H1 (cell line): ENCODE results near the gene GIPC2. TPM values are rescaled to one million over a fixed set of nuclear protein-coding genes. Genes with fewer than 3 reads are reported as not detected.

Experiments
- CTCF ChIA-PET: fragments of 300-600 bp; sonication (Branson Sonifier 250); formaldehyde crosslinking; loops from one replicate; lab custom pipeline; 2021; ENCODE audit not compliant: partially characterized antibody; lab: Charles Lee
- POLR2A ChIA-PET: fragments of 300-600 bp; sonication (Branson Sonifier 250); formaldehyde crosslinking; loops from one replicate; lab custom pipeline; 2021; ENCODE audit warnings: inconsistent platforms; ENCODE audit not compliant: partially characterized antibody; lab: Charles Lee
- DNase-seq, 2 experiments: peaks; one replicate each; pipeline versions ENCODE4 v3.0.0 to v3.0.0-alpha.2; 2010 to 2022; ENCODE audit warnings: low spot score in 2 of 2, low read depth in 1 of 2, mixed read lengths in 1 of 2
- FAIRE-seq: peaks from 2 replicates; lab custom pipeline; 2011; peaks lifted over from hg19 to GRCh38; lab: Jason Lieb, UNC
- H2AFZ ChIP-seq: 2 replicates; pipeline ENCODE4 v1.8.1; 2012; ENCODE audit warnings: low read length, inconsistent platforms
- H2AK5ac ChIP-seq: 2 replicates; pipeline ENCODE4 v1.6.1; 2013; ENCODE audit warnings: low read depth, low read length
- H2BK120ac ChIP-seq: replicated peaks from 2 replicates; pipeline ENCODE3; 2013; ENCODE audit warnings: low read depth, low read length, inconsistent platforms
- H2BK12ac ChIP-seq: 2 replicates; pipeline ENCODE4 v1.6.1; 2013; ENCODE audit warnings: low read depth, low read length
- H2BK15ac ChIP-seq: 2 replicates; pipeline ENCODE4 v1.6.1; 2013; ENCODE audit warnings: low read length
- H2BK20ac ChIP-seq: 2 replicates; pipeline ENCODE4 v1.6.1; 2013; ENCODE audit warnings: low read length
- H2BK5ac ChIP-seq: 2 replicates; pipeline ENCODE4 v1.6.1; 2013; ENCODE audit warnings: low read depth, low read length
- H3K14ac ChIP-seq: 2 replicates; pipeline ENCODE4 v1.6.1; 2013; ENCODE audit warnings: inconsistent platforms; ENCODE audit not compliant: insufficient read length
- H3K18ac ChIP-seq: 2 replicates; pipeline ENCODE4 v1.6.1; 2013; ENCODE audit warnings: low read length; ENCODE audit errors: extremely low read depth
- H3K23ac ChIP-seq: 2 replicates; pipeline ENCODE4 v1.6.1; 2013; ENCODE audit warnings: inconsistent platforms; ENCODE audit not compliant: insufficient read length
- H3K23me2 ChIP-seq: 2 replicates; pipeline ENCODE4 v1.6.1; 2013; ENCODE audit warnings: low read depth, low read length
- H3K27ac ChIP-seq: 2 replicates; pipeline ENCODE4 v1.6.1; 2011; ENCODE audit warnings: low read depth, low read length, inconsistent platforms
- H3K27me3 ChIP-seq, 4 experiments: replicated peaks in 1 of 4; 1 replicate in 1 of 4; 2 replicates in 3 of 4; pipeline versions ENCODE4 v1.6.1 to v1.8.1; 2011 to 2013; ENCODE audit warnings: low read length in 3 of 4, mild to moderate bottlenecking in 3 of 4, inconsistent platforms in 2 of 4, mixed read lengths in 2 of 4, moderate library complexity in 1 of 4; ENCODE audit not compliant: control insufficient read depth in 3 of 4, insufficient read depth in 3 of 4; ENCODE audit errors: extremely low read depth in 1 of 4
- H3K36me3 ChIP-seq, 4 experiments: 2 replicates each; pipeline versions ENCODE4 v1.6.1 to v1.8.1; 2011 to 2013; ENCODE audit warnings: mild to moderate bottlenecking in 4 of 4, low read length in 3 of 4, moderate library complexity in 2 of 4, control low read depth in 1 of 4, inconsistent platforms in 1 of 4; ENCODE audit not compliant: insufficient read depth in 4 of 4, control insufficient read depth in 2 of 4
- H3K4ac ChIP-seq: replicated peaks from 2 replicates; pipeline ENCODE3; 2013; ENCODE audit warnings: low read length, low read depth, mixed read lengths, inconsistent platforms; ENCODE audit not compliant: insufficient read length
- H3K4me1 ChIP-seq, 4 experiments: replicated peaks in 1 of 4; 1 replicate in 1 of 4; 2 replicates in 3 of 4; pipeline versions ENCODE4 v1.6.1 to v1.8.1; 2011 to 2013; ENCODE audit warnings: low read length in 3 of 4, inconsistent platforms in 2 of 4, mixed read lengths in 1 of 4; ENCODE audit not compliant: insufficient read depth in 4 of 4, control insufficient read depth in 3 of 4
- H3K4me2 ChIP-seq, 2 experiments: 2 replicates each; pipeline versions ENCODE4 v1.6.1 to v1.8.1; 2011 to 2013; ENCODE audit warnings: low read depth in 2 of 2, low read length in 2 of 2, control low read depth in 1 of 2, inconsistent platforms in 1 of 2, mild to moderate bottlenecking in 1 of 2; ENCODE audit not compliant: insufficient read depth in 1 of 2
- H3K4me3 ChIP-seq, 4 experiments: fragments of 200-600, 300-600 bp in 1 of 4; sonication (generic), shearing (Covaris generic), sonication (Bioruptor Twin) in 1 of 4; 2 replicates each; pipeline versions ENCODE4 v1.5.1 to v1.8.1; 2011 to 2016; ENCODE audit warnings: low read length in 4 of 4, low read depth in 3 of 4, control low read depth in 2 of 4, inconsistent platforms in 2 of 4, mild to moderate bottlenecking in 2 of 4, mixed read lengths in 1 of 4, moderate library complexity in 1 of 4; ENCODE audit not compliant: insufficient read depth in 2 of 4; ENCODE audit errors: extremely low read depth in 1 of 4
- H3K56ac ChIP-seq: replicated peaks from 2 replicates; pipeline ENCODE3; 2013; ENCODE audit warnings: low read depth, mild to moderate bottlenecking, mixed read lengths, low read length, inconsistent platforms; ENCODE audit not compliant: insufficient read length
- H3K79me1 ChIP-seq: 2 replicates; pipeline ENCODE4 v1.6.1; 2013; ENCODE audit warnings: low read depth, low read length, control low read depth
- H3K79me2 ChIP-seq, 2 experiments: 2 replicates each; pipeline versions ENCODE4 v1.6.1 to v1.8.1; 2012 to 2013; ENCODE audit warnings: low read length in 2 of 2, mild to moderate bottlenecking in 2 of 2, inconsistent platforms in 1 of 2; ENCODE audit not compliant: insufficient read depth in 2 of 2, control insufficient read depth in 1 of 2
- H3K9ac ChIP-seq, 4 experiments: replicated peaks in 1 of 4; 1 replicate in 1 of 4; 2 replicates in 3 of 4; pipeline versions ENCODE4 v1.6.1 to v1.8.1; 2011 to 2013; ENCODE audit warnings: low read depth in 3 of 4, low read length in 3 of 4, control low read depth in 2 of 4, mild to moderate bottlenecking in 2 of 4, moderate library complexity in 2 of 4, inconsistent platforms in 1 of 4; ENCODE audit errors: extremely low read depth in 1 of 4
- H3K9me3 ChIP-seq, 2 experiments: 2 replicates each; pipeline versions ENCODE4 v1.6.1 to v1.8.1; 2012 to 2013; ENCODE audit warnings: mild to moderate bottlenecking in 2 of 2, moderate library complexity in 2 of 2, control low read depth in 1 of 2, inconsistent platforms in 1 of 2, low read depth in 1 of 2, low read length in 1 of 2, mixed read lengths in 1 of 2; ENCODE audit not compliant: insufficient read depth in 2 of 2
- H4K20me1 ChIP-seq, 2 experiments: replicated peaks in 1 of 2; 2 replicates each; pipeline versions ENCODE3 to v1.8.1; 2011 to 2013; ENCODE audit warnings: inconsistent platforms in 2 of 2, low read length in 2 of 2, mild to moderate bottlenecking in 1 of 2; ENCODE audit not compliant: insufficient read depth in 2 of 2, control insufficient read depth in 1 of 2
- H4K5ac ChIP-seq: 2 replicates; pipeline ENCODE4 v1.6.1; 2013; ENCODE audit warnings: low read length, low read depth, mixed read lengths, inconsistent platforms; ENCODE audit not compliant: insufficient read length
- H4K8ac ChIP-seq: 2 replicates; pipeline ENCODE4 v1.8.0; 2013; ENCODE audit warnings: mild to moderate bottlenecking, moderate library complexity, low read length, inconsistent platforms; ENCODE audit not compliant: insufficient read depth; ENCODE audit errors: extremely low read depth
- H4K91ac ChIP-seq: replicated peaks from 2 replicates; pipeline ENCODE3; 2013; ENCODE audit warnings: low read length, mixed read lengths, inconsistent platforms; ENCODE audit not compliant: insufficient read length
- BCL11A ChIP-seq, 2 experiments: IDR thresholded peaks; one replicate each; pipeline ENCODE4 v1.6.1; 2011; ENCODE audit warnings: low read depth in 2 of 2, low read length in 2 of 2, mild to moderate bottlenecking in 2 of 2
- CHD2 ChIP-seq: IDR thresholded peaks from 2 replicates; pipeline ENCODE4 v1.6.1; 2012; ENCODE audit warnings: low read length, improper control_type of control experiment
- EP300 ChIP-seq, 2 experiments: IDR thresholded peaks; 1 replicate in 1 of 2; 2 replicates in 1 of 2; pipeline ENCODE4 v1.6.1; 2011 to 2012; ENCODE audit warnings: low read depth in 2 of 2, low read length in 2 of 2, mild to moderate bottlenecking in 2 of 2, borderline replicate concordance in 1 of 2, inconsistent platforms in 1 of 2, moderate library complexity in 1 of 2
- NRF1 ChIP-seq: IDR thresholded peaks from 2 replicates; pipeline ENCODE4 v1.6.1; 2011; ENCODE audit warnings: mild to moderate bottlenecking, low read depth, low read length, improper control_type of control experiment
- SP4 ChIP-seq: IDR thresholded peaks from 2 replicates; pipeline ENCODE4 v1.6.1; 2012; ENCODE audit warnings: low read length, inconsistent platforms
- SRF ChIP-seq: IDR thresholded peaks from 2 replicates; pipeline ENCODE4 v1.6.1; 2011; ENCODE audit warnings: mild to moderate bottlenecking, low read depth, low read length, moderate library complexity
- YY1 ChIP-seq: IDR thresholded peaks from 2 replicates; pipeline ENCODE4 v1.6.1; 2011; ENCODE audit warnings: low read depth, mild to moderate bottlenecking, low read length
- WGBS, 2 experiments: shearing (Covaris generic) in 1 of 2; methylation state at CpG; one replicate each; pipeline versions ENCODE4 v1.1.6 to v1.1.7; 2013 to 2015; ENCODE audit warnings: low lambda C conversion rate in 2 of 2, mixed read lengths in 2 of 2, inconsistent platforms in 1 of 2, low coverage in 1 of 2, missing lambda C conversion rate in 1 of 2; ENCODE audit not compliant: insufficient replicate concordance in 2 of 2, insufficient coverage in 1 of 2, insufficient read length in 1 of 2; ENCODE audit errors: extremely low coverage in 1 of 2, missing lambda C conversion rate in 1 of 2; 5-methylcytosine and 5-hydroxymethylcytosine counted together
- polyA plus RNA-seq, 7 experiments: library from polyadenylated mRNA; depleted of rRNA in 3 of 7; stranded (reverse) in 5 of 7; unstranded in 2 of 7; fragments of >200 nt in 5 of 7; fragments of 200-250 nt in 2 of 7; gene quantifications; 1 replicate in 5 of 7; 2 replicates in 1 of 7; 4 replicates in 1 of 7; pipeline versions ENCODE4 v1.2.1 to v1.2.3, GENCODE V29; 2011 to 2013; ENCODE audit warnings: missing spikeins in 2 of 7, mixed read lengths in 2 of 7
- total RNA-seq: library from RNA; stranded (reverse); fragmentation: NEBNext Ultra II Directional; extraction: Animal tissue kit (Norgen Biotek cat#: 25700); gene quantifications from 2 replicates; pipeline ENCODE4 v1.2.1, GENCODE V29; 2021
- TF ChIP-seq, protein P1 (sequence below): IDR thresholded peaks from 2 replicates; pipeline ENCODE4 v1.6.1; 2012; ENCODE audit warnings: inconsistent platforms

GIPC2 gene
- total and polyA plus RNA-seq, 2 of the 8 experiments (the other 6 are each of a cell fraction or from before 2014, with no cell fraction given) = 0.29 to 0.69 TPM

DNA sequence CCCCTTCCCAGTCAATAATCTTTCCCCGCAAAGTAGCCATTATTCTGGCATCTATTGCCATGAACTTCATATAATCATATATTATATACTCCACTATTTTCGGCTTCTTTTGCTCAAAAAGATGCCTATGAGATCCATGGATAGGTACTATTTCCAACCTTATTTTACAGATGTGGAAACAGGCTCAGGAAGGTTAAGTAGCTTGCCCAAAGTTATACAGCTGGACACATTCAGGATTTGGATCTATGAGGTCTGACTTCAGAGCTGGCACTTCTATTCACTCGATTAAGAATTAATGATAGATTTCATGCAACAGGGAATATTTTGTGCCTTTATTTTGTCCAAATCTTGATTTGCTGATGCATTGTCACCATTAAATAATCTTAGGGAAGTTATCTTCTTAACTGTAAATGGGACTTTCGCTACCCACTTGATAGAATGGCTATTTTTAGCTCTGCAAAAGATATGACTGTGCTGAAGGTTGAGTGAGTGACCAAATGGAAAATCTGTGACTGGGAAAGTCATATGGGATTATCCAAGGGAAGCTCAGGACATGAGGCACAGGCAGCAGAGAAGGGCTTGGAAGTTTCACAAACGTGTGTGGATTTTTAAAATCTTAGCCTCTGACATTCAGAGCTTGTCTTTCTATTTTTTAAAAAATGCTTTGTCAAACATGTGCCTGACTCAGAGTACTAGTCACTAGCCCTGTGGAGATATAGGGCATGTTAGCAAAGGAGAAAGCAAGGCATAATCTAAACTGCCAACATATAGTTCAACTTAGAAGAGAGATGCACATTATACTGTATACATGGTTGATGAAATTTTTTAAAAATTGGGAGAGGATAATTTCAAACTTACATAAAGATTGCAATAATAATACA is 36.5 kb downstream of the GIPC2 start:
- Histone ChIP-seq H3K56ac (no peak overlapping the region), H3K9ac (no peak overlapping the region), H3K27me3 (no peaks in the 10 kb centered on the region), H3K4me2 (no peak overlapping the region), H3K9me3 (no peaks in the 10 kb centered on the region), H2BK120ac (no peak overlapping the region), H4K20me1 (no peaks in the 10 kb centered on the region), H3K18ac (no peak overlapping the region), H3K79me2 (no peaks in the 10 kb centered on the region), H4K91ac (no peak overlapping the region), H4K8ac (no peak overlapping the region), H3K23ac (no peak overlapping the region), H2BK20ac (no peak overlapping the region), H3K79me1 (no peaks in the 10 kb centered on the region), H3K4ac (no peak overlapping the region), H3K4me1 (no peaks in the 10 kb centered on the region), H3K14ac (no peak overlapping the region), H3K4me3 (no peak overlapping the region), H3K27ac (no peak overlapping the region), H2AK5ac (no peak overlapping the region), H3K36me3 (no peaks in the 10 kb centered on the region), H2BK12ac (no peak overlapping the region), H4K5ac (no peak overlapping the region), H2BK5ac (no peak overlapping the region), H3K23me2 (no peaks in the 10 kb centered on the region), H2AFZ (no peak overlapping the region), H2BK15ac (no peak overlapping the region)
- FAIRE-seq (no peak), DNase-seq (no peak)
- 82% methylated on average over 5 of the region's 5 CpGs; no CpG with 5 or more reads in 1 of the 2 experiments for WGBS, 2 experiments
- ChIA-PET POLR2A (no interaction called here), CTCF (interaction anchor here (0.7 to 1.0 kb wide), 3 partner anchors 9 to 52 kb away, joined by 3 to 4 read pairs (median 3); no protein-coding TSS in a partner anchor)
- TF ChIP-seq, protein P1, sequence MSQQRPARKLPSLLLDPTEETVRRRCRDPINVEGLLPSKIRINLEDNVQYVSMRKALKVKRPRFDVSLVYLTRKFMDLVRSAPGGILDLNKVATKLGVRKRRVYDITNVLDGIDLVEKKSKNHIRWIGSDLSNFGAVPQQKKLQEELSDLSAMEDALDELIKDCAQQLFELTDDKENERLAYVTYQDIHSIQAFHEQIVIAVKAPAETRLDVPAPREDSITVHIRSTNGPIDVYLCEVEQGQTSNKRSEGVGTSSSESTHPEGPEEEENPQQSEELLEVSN = no peak
- TF ChIP-seq SRF = no peak
- TF ChIP-seq EP300 (IDR thresholded peaks at IDR 0.05; ENCODE audit: borderline replicate concordance in 1 of 2, low read depth in 2 of 2, low read length in 2 of 2) = no peak
- TF ChIP-seq SP4 = no peak
- no peak for TF ChIP-seq BCL11A (IDR thresholded peaks at IDR 0.05; ENCODE audit: low read depth in 2 of 2, low read length in 2 of 2)
- no peak for TF ChIP-seq CHD2
- TF ChIP-seq YY1 = no peak
- no peak for TF ChIP-seq NRF1
